LNCAP (cell line): ENCODE data around the gene HNRNPA2B1.

Experiments
- TF ChIP-seq, protein P1 (sequence below): fragments of 450-650 bp; IDR thresholded peaks from 2 replicates; pipeline ENCODE4 v1.5.1; 2017; ENCODE audit warnings: mild to moderate bottlenecking

The HNRNPA2B1 gene

DNA sequence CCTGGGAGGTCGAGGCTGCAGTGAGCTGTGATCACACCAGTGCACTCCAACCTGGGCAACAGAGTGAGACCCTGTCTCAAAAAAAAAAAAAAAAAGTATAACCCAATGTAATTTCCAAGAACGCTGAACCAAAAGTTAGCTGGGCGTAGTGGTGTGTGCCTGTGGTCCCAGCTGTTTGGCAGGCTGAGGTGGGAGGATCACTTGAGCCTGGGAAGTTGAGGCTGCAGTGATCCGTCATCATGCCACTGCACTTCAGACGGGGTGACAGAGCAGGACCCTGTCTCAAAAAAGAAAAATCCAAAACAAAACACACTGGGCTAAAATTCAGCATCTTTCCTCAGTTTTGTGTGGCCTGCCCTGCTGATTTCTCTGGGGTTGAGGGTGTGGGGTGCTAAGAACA is 21.1 kb downstream of the HNRNPA2B1 start:
- TF ChIP-seq, protein P1, sequence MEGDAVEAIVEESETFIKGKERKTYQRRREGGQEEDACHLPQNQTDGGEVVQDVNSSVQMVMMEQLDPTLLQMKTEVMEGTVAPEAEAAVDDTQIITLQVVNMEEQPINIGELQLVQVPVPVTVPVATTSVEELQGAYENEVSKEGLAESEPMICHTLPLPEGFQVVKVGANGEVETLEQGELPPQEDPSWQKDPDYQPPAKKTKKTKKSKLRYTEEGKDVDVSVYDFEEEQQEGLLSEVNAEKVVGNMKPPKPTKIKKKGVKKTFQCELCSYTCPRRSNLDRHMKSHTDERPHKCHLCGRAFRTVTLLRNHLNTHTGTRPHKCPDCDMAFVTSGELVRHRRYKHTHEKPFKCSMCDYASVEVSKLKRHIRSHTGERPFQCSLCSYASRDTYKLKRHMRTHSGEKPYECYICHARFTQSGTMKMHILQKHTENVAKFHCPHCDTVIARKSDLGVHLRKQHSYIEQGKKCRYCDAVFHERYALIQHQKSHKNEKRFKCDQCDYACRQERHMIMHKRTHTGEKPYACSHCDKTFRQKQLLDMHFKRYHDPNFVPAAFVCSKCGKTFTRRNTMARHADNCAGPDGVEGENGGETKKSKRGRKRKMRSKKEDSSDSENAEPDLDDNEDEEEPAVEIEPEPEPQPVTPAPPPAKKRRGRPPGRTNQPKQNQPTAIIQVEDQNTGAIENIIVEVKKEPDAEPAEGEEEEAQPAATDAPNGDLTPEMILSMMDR = no peak

DNA sequence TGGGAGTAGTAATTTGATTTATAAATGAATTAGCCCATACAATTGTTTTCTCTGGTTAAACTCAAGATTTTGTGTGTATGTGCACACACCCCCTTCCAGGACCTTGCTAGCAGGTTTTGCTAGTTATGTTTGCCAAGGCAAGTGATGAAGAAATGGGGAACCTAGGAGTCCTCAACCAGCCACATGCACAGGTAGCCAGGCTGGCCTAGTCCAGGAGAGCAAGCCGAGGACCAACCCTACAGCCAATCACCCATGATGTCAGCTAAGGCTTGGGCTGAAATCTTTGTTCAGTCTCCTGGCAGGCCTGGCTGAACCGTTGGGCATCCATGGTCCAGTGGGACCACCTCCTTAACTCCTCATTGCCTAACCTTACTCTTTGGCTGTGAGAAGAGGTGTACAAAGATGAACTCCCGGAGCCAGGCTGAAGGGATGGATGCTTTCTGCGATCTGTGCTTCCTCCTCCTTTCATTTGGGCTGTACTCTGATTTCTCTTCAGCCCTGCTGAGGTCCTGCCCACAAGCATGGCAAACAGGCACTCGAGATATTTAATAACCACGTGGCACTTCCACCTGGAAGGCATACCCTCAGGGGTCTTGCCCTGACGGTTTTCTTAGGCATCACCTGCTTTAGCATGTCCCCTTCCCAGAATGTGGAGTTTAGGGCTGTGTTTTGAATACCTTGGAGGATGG is 22.1 kb downstream of the HNRNPA2B1 start:
- TF ChIP-seq, protein P1 = no peak

DNA sequence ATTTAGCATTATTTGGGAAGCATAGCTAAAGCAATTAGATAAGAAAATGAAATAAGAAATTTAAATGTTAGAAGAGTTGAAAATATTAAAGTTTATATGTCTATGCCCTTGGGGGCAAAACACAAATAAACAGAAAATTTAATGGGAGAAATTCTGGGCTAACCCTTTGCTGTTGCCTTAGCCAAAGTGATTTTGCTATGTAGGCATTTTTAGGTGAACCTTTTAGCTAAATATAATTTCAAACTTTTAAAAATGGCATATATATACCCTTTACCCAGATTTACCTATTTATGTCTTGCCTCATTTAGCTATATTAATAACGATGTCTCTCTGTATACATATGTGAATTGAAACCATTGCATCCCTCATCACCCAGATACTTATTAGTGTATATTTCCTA is 28.5 kb downstream of the HNRNPA2B1 start:
- TF ChIP-seq, protein P1 = no peak

DNA sequence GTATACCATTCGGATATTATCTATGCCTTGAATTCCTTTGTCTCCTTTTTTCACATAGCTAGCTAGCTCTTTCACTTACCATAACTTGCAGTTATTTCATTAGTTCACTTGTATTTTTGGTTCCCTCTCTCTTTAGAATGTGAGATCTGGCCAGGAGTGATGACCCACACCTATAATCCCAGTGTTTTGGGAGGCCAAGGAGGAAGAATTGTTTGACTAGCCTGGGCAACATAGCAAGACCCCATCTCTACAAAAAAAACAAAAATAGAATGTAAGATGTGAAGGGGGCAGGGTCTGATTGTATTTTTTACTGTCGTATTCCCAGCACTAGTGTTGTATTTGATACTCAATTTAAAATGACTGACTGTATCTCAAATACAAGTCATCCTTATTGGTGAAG is 28.9 kb downstream of the HNRNPA2B1 start:
- TF ChIP-seq, protein P1 = no peak

DNA sequence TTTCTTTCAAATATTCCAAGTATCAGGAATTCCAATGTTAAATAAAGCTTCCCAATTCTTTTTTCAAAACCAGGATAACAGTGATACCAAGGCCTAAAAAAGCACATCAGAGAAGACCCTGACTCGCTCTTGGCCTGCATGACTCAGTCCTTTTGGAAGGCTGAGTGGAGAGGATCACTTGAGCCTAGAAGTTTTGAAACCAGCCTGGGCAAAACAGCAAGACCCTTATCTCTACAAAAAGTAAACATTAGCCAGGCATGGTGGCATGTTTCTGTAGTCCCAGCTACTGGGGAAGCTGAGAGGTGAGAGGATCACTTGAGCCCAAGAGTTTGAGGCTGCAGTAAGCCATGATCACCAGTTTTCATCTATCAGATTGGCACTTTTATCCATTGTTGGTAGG is 29.9 kb downstream of the HNRNPA2B1 start:
- TF ChIP-seq, protein P1 = no peak

DNA sequence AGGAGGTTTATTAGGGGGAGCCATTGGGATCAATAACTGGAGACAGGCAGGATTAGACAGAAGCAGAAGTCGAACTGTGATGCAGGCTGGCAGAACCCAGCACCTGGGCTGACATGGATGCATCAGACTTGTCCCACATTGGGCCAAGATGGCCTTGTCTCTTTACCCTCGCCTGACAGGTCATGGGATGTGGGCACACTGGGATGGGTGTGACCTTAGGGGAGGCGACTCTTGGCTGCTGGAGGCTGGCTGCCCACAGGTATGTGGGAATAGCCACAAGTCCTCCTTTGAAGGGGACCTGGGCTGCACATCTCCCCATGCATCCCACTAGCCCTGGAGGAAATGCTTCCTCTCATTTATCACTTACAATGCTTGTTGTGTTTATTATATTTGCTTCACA is 31.3 kb downstream of the HNRNPA2B1 start:
- TF ChIP-seq, protein P1 = no peak

DNA sequence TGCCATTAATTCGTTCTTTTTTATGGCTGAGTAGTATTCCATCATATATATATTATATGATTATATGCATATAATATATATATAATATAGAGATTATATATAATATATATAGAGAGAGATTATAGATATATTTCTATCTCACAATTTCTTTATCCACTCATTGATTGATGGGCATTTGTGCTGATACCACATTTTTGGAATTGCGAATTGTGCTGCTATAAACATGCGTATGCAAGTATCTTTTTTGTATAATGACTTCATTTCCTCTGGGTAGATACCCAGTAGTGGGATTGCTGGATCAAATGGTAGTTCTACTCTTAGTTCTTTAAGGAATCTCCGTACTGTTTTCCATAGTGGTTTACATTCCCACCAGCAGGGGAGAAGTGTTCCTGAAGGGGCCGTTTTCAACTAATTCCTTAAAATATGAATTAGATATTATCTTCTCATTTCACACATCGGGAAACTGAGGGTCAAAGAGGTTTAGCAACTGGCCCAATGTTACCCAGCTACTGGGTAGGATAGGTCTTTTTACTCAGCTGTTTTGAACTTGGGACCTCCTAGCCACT is 32.0 kb downstream of the HNRNPA2B1 start:
- TF ChIP-seq, protein P1 = no peak
